Dedifferentiated amniotic fluid mesenchymal stem cell (primary cell): ENCODE data around the gene TSPAN9.
A peak's percentile ranks its signal among the peaks of the same experiment; 100 is the strongest.

Experiments used
- DNase-seq: peaks from one replicate; pipeline ENCODE4 v3.0.0-alpha.2; 2016; ENCODE audit errors: extremely low spot score

The TSPAN9 gene

DNA sequence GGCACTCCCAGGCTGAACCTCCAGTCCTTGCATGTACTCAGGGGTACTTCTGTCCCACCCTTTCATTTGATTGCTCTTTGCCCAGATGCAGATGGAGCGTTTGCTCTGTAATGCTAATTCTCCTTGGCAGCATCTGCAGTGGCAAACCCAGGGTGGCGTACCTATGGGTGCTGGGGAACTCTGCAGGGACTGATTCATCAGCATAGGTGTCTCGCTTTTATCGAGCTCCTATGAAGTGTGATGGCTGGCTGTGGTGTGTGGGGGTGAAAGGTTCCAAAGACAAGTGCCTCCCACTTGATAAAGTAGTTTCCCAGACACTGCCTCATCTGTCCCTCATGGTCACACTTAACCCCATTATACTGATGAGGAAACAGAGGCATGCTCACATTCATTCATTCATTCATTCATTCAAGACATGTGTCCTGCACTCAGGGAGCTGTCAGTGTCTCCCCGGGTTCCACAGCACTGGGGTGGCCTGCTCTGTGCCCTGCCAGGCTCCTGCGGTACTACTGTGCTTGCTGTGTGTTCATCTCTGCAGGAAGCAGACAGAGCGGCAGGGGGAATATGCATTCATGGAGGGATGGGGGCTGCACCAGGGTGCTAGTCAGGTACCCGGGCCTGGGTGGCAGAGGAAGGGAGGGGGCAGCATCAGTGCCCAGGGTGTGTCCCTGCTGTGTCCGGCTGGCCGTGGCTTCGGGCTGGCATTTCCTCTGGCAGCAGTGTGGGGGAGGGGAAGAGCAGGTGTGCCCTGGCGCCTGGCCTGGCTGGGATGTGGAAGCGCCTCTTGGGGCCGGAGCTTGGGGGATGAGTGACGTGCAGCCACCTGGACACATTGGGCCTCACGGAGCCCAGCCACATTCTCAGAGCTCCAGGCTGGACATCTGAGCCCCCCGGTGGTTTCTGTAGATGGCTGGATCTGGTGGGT is 110.9 kb downstream of the TSPAN9 start:
- no peak for DNase-seq

DNA sequence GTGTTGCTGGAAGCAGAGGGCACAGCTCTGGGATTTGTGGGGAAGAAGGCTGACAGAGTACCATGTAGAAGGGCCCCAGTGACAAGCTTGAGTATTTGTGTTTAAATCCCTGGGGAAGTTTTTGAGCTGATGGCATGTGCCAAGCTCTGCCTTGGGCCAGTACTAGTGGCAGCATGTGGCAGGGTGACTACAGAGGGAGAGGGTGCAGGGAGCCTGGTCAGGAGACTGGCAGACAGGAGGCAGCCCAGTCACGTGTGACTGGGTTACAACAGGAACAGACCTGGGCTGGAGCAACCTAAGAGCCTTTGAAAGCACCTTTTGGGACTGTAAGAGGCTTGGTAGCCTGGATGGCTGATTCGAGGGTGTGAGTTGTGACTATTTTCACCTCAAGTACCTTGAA is 112.1 kb downstream of the TSPAN9 start:
- DNase-seq = no peak

DNA sequence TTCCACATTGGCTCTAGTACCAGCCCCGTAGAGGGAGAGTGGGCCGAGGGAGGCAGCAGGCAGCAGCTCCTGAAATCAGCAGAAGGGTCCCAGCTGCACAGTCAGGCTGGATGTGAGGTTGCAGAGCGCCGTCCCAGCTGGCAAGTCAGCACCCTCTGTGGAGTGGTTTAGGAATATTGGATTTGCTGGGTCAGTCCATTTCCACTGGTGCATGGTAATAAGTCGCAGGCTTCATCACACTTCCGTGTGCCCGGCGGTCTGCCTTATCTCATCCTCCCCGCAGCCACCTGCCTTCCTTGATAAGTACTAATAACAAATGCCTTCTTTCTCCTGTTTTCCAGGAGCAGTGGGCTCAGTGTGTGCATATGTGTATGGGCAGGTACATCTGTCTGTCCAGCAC is 112.9 kb downstream of the TSPAN9 start:
- DNase-seq = no peak

DNA sequence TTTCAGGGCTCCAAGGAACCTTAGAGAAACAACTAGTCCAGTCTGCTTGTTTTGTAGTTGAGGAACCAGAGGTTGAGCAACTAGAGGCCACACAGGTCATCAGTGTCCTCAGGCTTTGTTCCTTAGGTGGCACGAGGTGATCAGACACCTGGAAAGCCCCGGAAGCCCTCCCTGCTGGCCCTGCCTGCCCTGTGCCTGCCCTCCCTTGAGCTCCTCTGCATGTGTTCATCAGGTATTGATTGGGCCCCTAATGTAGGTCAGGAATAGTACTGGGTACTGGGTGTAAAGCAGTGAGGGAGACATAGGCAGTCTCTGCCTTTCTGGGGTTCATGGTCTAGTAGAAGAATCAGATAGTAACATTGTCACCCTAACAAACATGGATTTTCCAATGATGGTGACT is 114.3 kb downstream of the TSPAN9 start:
- no peak for DNase-seq

DNA sequence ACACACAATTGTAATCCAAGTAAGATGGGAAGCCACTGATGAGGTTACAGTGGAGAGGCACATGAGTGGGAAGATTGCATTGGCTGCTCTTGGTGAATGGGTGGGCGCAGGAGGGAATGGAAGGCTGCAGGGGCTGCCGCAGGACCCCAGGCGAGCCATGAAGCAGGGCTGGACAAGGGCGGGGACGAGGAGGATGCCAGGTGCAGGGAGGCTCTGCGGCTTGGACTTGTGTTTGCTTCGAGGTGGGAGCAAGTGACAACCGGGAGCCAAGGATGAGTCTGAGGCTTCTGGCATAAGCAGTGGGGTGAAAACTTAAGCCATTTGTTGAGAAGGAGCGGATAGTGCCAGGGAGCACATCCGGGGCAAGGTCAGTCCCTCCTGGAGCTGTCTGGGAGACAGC is 115.0 kb downstream of the TSPAN9 start:
- no peak for DNase-seq

DNA sequence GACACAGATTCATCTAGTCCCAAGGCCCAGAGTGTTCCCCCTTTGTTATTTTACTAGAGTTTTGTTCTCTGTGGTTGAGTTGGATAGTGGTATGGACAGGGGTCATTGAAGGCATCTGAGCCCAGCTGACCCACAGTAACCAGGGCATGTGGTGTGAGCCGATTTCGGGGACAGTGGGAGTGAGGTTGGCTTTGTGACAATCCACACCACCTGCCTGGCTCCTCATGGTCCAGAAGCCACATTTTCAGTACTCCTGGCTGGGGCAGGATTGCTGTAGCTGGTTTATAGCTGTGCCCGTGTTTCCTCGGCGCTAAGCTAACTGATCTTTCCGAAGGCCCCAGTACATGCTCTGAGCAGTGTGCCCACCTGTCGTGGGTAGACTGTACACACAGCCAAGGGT is 116.0 kb downstream of the TSPAN9 start:
- no peak for DNase-seq

DNA sequence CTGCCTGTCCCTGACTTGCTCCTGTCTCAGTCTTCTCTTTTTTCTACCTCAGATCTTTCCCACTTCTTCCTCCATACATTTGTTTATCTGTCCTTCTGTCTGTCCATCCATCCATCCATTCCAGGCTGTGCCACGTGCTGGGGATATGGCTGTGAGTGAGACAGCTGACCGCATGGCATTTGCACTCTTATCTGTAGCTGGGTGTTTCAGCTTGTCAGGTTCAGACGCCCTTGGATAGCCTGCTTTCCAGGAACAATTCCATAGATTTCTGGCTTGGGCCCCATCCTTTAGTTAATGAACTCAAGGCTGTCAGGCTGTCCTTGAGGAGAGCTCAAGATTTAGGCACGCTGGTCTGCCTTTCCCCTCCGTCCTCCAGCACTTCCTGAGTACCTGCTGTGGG is 116.6 kb downstream of the TSPAN9 start:
- no peak for DNase-seq

DNA sequence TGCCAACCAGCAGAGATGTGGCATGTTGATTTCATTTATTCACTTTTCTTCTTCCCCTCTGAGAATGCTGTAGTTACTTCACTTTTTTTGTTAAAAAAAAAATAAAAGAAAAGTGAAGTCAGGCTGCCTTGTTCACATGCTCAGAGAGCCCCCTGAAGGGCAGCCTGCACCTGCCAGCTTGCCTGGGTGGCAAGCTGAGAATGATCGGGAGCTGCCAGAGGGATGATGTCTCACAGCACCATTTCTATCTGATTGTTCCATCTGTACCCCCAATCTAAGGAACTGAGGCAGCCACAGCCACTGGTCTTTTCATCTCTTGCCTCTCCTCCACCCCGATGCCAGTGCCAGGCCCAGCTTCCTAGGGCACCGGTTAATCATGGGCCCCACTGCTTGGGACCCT is 118.2 kb downstream of the TSPAN9 start:
- no peak for DNase-seq

DNA sequence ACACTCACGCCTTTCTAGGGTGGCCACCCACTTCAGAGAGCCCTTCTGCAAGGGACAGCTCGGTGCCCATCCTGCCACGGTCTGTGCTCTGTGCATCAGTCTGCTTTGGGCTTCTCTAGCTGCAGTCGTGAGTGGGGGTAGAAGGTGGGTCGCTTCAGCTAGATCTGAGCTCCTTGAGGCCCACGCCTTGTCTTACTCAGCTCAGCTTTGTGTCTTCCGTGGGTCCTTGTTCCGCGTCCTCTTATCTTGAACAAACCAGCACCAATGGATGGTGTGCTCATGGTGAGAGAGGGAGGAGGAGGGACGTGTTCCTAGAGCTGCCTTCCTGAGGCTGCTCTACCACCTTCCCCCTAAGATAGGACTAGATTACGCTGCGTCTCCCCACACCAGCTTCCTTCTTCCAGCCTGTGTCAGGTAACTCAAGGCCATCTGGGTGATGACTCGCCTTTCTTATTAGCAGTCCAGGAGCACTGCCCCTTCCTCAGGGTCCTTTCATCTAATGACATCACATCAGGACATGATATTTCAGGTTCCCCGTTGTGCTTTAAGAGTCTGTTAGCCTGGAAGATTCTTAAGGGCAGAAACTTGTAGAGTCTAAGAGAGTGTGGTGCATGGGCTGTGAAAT is 118.8 kb downstream of the TSPAN9 start:
- no peak for DNase-seq

DNA sequence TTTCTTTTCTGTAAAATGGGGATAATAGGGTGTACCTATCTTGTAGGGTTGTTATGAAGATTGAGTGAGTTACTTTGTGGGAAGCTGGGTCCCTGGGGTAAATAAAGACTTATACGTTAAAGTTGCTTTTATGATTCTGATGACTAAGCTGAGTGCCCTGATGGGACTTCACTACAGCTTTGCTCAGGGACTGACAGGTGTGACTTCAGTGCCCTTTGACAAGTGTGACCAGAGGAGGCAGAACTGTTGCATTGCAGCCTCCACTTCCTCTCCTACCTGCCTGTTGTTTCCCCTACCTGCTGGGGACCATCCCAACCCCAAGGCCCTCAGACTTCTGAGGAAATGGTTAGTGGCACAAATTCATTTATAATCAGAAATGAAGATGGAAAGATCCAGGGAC is 119.3 kb downstream of the TSPAN9 start:
- DNase-seq = no peak

DNA sequence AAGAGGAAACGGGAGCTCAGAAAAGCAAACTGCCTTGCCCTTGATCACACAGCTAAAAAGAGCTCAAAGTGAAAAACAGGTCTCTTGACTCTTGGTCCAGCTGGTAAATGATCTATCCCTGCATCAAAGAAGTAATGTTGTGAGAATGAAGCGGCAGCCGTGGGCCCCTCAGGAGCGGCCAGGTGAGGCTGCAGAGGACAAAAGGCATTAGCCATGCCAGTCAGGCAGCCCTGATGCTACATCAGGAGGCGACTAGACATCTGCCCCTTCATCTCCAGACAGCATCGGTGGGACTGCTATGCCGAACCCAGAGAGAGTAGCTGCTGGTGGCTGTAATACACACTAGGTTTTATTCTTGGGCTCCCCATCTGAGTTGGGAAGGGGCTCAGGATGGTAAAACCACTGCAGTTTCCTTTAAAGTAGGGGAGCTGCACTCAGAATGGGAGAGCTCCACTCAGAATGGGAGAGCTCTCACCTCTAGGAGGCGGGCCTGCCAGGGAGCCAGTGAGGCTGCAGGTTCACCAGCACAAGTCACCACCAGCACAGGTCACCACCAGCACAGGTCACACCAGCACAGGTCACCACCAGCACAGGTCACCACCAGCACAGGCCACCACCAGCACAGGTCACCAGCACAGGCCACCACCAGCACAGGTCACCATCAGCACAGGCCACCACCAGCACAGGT is 120.1 kb downstream of the TSPAN9 start:
- DNase-seq = no peak

DNA sequence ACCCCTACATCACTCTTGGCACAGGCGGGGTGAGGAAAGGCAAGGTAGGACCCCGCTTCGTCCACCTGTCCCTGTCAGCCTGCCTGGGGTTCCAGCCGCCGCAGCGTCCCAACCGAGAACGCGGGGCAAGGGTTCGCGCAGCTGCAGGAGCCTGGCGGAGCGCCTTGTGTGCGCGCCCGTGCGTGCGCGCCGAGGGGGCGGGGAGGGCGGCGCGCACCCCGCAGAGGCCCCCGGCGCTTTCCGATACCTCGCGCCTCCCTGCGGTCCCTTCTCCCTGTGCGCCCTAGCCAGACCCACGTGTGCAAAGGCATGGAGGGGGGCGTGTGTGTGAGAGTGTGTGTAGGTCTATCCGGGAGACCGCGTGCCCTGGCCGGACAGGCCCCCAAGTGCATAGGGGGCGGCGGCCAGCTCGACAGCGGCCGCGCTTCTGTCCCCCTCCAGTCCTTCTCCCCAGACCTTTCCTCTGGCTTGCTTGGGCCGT is 122.4 kb downstream of the TSPAN9 start:
- no peak for DNase-seq

DNA sequence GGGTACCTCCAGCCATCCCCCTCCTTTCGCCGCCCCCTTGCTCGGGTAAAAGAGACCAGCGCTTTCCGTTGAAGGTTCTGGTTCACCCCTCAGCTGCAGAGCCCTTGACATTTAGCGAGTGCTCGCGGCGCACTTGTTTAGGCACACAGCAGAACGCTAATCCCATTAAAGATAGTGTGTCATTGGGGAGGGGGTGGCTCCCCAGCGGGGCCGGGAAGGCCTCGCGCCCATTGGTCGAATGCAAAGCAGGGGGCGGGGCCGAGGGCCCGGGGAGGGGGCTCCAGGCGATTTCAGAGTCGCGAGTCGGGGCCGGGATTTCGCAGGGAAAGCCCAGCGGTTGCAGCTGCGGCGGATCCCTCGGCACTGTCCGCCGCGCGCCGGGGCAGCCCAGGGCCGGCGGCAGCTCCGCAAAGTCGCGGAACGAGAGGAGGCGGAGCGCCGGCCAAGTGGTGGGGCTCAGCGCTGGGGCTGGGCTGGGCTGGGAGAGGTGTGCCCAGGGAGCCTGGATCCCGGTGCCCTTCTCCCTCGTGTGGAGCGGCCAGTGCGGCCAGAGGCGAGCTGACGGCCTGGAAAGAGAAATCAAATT is 122.9 kb downstream of the TSPAN9 start:
- DNase-seq = peak; percentile 26

DNA sequence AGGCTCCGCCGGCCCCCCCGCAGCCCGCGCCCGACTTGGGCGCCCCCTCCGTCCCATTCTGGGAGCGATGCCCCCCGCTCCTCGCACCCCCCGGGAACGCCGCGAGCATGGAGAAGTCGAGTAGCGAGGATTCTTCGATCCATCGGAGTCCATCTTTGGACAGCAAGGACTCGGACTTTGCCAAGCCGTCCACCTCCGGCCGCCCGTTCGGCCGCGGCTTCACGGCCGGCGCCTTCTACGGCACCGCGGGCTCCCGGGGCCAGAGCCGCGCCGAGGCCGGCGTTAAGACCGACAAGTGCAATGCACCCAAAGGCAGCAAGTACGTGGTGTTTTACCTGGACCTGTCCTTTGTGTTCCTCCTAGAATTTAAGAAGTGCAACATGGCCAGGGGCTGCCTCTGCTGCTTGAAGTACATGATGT is 123.6 kb downstream of the TSPAN9 start:
- DNase-seq = no peak

DNA sequence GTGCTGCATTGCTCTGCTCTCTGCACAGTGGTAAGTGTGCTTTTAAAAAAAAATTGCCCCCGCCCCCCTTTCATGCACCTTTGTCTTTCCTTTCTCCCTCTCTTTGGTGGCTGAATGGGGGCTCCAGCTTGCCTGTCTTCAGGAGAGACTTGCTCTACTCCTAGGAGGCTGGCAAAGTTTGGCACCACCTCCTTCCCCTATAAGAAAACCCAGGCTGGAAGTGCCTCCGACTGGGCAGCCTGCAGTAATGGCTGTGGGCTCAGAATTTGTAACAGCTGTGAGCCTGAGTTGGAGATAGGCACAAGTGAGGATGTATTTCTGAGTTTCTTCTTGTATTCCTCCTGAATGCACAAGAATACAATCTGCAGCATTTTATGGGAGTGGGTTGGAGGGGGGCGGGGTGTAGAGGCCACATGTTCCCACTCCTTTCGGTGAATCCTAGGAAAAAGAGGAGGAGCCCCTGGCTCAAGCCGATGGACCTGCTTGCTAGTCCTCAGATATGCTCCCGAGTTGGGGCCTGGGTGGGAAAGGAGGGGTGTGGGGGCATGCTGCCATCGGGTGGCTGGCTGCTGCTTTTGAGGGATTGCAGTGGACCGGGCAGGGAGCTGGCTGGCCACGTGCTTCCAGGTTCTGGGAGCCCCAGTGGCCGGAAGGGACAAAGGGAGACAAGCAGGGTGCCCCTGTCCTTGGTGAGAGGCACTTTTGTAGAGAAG is 124.3 kb downstream of the TSPAN9 start:
- DNase-seq = no peak

DNA sequence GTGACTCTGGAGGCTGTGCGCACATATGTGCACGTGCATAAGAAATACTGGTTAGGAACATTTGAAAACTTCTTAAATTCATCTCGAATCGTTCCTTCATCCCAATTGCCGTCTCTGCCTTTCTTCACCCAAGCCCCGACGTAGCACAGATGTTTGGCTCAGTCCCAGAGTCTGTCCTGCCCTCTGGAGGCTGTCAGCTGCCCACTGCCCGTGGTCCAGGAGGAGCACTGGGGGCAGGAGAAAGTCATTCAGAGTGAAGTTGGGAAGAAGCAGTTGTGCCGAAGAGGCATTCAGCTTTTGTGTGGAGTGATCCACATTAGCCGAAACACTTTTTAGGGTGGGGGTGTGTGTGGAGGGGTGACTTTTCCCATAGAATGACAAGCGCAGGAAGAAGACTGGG is 124.9 kb downstream of the TSPAN9 start:
- DNase-seq = no peak

DNA sequence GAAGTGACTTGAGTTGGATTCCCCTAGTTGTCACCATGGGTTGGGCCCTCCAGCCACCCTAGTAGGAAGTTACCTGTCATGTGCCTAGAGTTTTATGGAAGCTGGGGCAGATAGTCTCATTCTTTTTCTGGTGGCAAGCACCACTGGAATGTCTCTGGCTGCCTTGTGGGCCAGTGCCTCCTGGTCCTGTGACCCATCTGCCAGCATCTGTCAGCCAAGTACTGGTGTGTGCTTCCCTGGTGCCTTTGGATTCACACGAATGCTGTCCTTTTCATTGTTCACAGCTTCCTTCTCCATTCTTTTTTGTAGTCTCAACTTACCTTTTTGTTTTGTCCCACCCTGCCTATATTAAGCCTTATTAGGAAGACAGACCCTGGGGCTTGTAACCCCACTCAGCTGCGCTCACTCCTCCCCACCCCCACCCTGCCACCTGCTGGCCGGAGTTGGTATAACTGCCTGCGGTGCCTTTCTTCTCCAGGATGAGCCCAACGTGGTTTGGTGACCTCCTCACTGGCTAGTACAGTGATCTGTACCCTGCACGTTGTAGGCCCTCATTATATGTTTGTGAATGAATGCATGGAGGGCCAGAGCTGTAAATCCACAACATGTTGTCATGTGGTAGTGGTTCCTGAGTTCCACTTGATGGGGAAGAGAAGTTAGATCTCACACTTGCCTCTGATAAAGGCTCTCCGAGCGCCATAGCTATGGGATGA is 125.7 kb downstream of the TSPAN9 start:
- peak; percentile 53 for DNase-seq

DNA sequence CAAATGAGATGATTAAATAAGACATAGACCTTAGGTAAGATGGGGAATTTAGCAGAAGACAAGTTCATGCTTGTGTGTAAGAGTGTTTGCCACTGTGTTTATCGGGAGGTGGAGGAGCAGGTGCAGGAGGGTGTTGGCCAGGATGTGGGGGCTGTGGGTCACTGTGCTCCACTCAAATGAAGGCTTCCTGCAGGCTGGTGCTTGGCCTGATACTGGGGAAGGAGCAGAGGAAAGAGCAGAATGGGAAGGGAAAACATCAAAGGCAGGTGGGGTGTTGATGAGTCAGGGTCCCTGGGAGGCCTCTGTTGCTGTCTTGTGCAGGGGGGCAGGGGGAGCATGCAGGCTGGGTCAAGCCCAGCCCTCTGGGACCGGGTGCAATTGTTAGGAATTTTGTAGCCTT is 126.5 kb downstream of the TSPAN9 start:
- DNase-seq = no peak

DNA sequence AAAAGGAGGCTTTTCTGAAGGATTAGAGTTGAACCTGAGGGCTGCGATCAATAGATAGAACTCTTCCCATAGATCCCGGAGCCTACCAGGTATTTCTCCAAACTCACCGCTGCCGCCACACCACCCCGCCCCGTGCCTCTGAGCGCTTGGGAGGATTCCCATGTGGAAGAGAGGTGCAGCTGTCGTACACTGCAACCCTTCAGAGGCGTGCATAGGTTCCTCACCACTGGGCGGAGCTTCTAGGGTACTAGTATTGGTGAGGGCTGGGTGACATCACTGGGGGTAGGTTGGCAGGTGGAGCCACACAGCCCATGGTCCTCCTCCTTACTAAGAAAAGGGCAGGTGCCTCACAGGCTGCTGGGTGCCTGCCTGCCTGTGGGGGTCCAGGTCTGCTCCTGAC is 127.0 kb downstream of the TSPAN9 start:
- DNase-seq = no peak

DNA sequence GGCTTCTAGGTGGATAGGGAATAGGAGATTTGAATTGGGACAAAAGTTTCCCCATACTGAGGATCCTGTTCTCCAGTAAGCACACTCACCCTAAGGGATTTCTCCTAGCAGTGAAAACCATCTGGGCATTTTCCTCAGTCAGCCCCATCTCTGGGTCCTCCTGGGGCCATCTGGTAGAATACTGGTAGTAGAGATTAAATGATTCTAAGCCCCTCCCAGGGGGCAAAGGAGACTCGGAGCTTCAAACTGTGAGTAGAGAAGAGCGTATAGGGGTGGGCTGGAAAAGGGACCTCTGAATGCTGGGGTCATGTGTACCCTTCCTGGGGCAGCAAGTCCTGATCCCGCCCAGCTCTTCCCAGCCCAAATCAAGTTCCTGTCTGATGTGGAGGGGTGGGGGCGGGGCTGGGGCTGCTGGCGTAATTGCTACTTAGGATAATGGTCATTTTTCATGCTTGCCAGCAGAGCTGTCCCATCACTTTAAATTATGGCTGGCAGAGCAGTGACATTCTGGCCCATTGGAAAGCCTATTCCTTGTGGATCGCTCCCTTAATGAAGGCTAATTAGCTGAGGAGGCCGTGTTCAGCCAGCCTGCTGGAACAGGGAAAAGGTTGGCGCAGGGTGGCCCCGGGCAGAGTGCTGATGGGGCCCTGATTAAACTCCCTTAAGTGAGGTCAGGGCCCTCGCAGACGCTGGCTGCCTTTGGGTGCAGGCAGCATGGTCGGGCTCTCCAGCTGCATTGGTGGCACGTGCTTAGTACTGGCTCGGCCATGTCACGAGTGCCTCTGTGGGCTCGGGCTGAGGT is 127.8 kb downstream of the TSPAN9 start:
- no peak for DNase-seq
